HG03520 (cell line): Measurements from ENCODE around the gene C1orf198.
"Not testable (repeated sequence)": the region's sequence is repeated elsewhere in the genome, so short reads cannot be mapped to it uniquely, and the experiment has no call there.

Experiments
- ATAC-seq: cut with Tn5 transposase; IDR thresholded peaks from one replicate; pipeline ENCODE4 v1.9.1; 2021; ENCODE audit warnings: mild to moderate bottlenecking, moderate library complexity; ENCODE audit not compliant: unreplicated experiment

Gene C1orf198

GRCh38 chr1:230861970-230862595, 6.2 kb downstream of the C1orf198 start:
- ATAC-seq = no peak

- ATAC-seq = no peak
These were observed 6.8 kb downstream of the C1orf198 start for GRCh38 chr1:230861489-230861888.

GRCh38 chr1:230860617-230861384, 7.5 kb downstream of the C1orf198 start:
- no peak for ATAC-seq

GRCh38 chr1:230858918-230859729, 9.2 kb downstream of the C1orf198 start:
- ATAC-seq = no peak

- no peak for ATAC-seq
These were observed 10.0 kb downstream of the C1orf198 start for GRCh38 chr1:230858236-230858820.

GRCh38 chr1:230857822-230858221, 10.5 kb downstream of the C1orf198 start:
- no peak for ATAC-seq

GRCh38 chr1:230857077-230857476, 11.2 kb downstream of the C1orf198 start:
- ATAC-seq = no peak

GRCh38 chr1:230855886-230856285, 12.4 kb downstream of the C1orf198 start:
- ATAC-seq = no peak

- ATAC-seq = no peak
These were observed 13.9 kb downstream of the C1orf198 start for GRCh38 chr1:230854423-230854822.

- ATAC-seq = no peak
These were observed 14.6 kb downstream of the C1orf198 start for GRCh38 chr1:230853731-230854130.

- ATAC-seq = no peak
These were observed 15.4 kb downstream of the C1orf198 start for GRCh38 chr1:230852959-230853358.

GRCh38 chr1:230851291-230851691, 17.0 kb downstream of the C1orf198 start:
- ATAC-seq = no peak

- ATAC-seq = no peak
These were observed 17.8 kb downstream of the C1orf198 start for GRCh38 chr1:230850547-230850946.

- no peak for ATAC-seq
These were observed 18.7 kb downstream of the C1orf198 start for GRCh38 chr1:230849451-230850224.

GRCh38 chr1:230848235-230848634, 20.1 kb downstream of the C1orf198 start:
- ATAC-seq = no peak

GRCh38 chr1:230845184-230845583, 23.1 kb downstream of the C1orf198 start:
- not testable (repeated sequence) for ATAC-seq

GRCh38 chr1:230844561-230844960, 23.8 kb downstream of the C1orf198 start:
- ATAC-seq = no peak

- ATAC-seq = no peak
These were observed 24.6 kb downstream of the C1orf198 start for GRCh38 chr1:230843503-230844309.

GRCh38 chr1:230842801-230843200, 25.5 kb downstream of the C1orf198 start:
- no peak for ATAC-seq

GRCh38 chr1:230839173-230839572, 29.1 kb downstream of the C1orf198 start:
- ATAC-seq = no peak
